Fibroblast of skin of right biceps (primary cell): ENCODE results near the gene TOM1L2.

ENCODE experiments used
- DNase-seq: peaks from one replicate; pipeline ENCODE4 v3.0.0-alpha.2; 2013

The TOM1L2 gene

DNA sequence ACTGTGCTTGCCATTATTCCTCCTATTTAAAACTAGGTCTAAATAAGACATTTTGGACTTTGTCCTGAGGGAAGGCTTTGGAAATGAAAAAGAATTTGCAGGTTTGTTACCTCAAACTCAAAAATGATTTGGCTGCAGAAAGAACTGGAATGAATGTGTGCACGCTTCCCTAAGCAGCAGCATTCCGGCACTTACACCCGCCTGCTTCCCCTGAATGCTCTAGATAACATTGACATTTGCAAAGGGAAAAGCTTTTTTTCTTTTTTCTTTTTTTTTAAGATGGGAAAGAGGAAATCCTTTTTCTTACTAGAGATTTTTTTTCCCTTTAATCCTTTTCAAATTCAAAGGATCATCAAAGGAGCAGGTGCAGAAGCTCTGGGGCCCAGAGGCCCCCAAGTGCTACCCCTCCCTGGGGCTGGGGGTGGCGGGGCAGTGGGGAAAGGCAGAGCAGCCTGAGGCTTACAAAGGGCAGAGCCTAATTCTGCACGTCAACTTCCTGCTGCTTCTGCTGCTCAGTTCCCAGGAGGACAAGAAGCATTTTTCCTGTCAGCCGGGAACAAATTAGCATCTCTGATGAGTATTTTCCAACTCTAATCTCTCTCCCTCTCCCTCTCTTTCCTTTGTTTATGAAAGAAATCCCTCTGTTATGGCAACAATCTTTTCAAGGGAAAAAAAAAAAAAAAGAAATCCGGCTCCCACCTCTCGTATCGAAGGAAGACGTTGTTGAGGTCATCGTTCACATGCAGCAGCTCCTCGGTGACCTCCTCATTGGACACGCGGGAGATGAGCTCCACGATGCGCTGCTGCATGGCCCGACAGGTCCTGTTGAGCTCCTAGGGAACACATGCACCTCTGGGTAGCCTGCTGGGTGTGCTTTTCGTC is 103.3 kb downstream of the TOM1L2 start:
- peak; percentile 53 for DNase-seq

DNA sequence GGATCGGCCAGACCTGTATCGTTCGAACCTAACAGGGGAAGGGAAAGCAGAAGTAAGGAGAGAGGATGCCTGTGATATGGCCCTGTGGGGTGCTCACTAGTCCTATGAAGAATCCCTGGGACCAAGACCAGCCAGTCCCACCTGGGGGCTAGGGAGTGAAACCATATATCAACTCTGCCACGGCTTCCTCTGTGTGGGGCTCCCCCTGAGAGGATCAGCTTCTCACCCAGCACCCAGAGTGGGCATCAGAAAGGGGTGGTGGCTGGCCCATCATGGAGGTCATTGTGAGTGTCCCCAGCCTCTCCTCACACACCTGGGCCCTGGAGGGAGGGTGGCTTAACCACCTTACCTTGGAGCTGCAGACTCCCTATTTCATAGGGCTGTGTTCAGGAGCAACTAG is 105.3 kb downstream of the TOM1L2 start:
- DNase-seq: no peak

DNA sequence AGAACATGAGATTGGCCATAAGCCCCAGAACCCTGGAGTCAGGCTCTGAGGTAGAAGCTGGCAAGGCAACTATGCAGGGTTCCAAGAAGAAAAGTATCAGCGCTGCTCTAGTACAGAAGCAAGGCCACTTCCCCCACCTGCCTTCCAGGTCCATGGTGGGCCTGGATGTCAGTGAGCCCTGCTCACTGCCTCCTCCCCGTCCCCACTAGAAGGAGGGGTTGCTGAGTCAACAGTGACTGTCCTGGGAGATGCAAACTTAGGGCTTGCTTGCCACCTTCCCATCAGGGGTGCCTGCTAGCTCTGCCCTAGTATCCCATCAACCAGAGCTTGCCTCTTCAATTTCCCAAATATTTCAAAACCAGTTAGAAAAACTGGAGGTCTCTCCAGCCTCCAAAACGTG is 105.8 kb downstream of the TOM1L2 start:
- DNase-seq: no peak

DNA sequence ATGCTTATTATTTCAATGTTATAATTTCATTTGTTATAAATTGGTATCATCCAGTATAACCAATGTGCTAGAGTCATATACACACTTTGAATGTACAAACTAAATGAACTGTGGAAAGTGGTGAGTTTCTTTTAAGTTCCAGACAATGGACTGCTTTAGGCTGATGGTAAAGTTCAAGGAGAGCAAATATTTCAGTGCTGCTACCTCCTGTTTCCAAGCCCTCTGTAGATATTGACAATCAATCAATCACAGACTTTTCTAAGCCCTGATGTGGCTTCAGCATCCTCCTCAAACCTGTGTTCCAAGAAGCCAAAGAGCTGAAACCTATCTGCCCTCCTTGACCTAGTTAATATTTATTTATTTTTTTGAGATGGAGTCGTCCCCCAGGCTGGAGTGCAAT is 107.2 kb downstream of the TOM1L2 start:
- no peak for DNase-seq

DNA sequence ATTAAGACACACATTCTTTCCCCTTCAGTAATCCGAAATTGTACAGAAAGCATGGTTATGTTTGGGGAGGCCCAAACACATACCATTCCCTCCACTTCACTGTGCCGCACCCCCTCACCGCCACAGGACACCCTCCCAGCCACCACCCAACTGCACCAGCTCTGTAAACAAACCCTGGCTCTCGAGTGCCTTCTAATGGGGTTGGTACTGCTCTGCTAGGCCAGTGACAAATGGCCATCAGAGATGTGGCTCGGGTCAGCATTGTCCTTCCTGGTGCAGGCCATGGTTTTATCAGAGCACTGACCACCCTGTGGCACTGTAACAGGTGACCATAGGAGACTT is 111.5 kb downstream of the TOM1L2 start:
- no peak for DNase-seq

DNA sequence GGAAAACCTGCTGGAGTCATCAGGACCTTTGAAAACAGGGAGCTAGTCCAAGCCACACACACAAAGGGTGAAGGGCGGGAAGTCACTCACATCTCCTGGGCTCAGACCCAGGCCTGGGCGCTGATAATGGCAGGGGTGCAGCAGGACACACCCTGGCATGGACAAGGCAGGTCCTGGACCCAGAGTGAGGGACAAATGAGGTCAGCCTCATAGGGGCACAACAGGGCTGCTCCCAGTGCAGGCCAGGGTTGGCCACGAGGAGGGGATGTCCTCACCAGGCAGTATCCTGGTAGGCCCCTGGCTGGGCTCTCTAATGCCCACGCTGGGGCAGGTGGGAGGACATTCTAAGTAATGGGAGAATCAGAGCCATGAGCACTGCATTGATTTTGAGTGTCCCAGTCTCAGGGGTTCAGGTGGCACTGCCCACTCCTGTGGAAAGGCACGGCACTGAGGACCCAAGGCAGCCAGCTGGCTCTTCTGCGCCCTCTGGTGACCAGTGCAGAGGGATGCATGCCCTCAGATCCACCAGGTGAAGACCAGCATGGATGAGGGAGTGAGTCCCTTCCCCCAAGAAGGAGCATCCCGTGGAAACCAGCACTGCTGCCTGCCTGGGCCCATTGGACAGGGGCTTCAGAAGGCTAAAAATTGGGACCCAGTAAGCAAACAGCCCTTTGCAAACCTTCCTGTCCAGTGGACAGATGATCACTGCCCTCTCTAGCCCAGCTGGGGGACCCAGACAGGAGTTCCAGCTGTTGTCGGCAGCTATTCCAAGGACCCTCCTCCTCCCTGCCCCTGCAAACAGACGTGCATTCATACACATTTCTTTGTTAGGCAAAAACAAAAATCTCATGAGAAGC is 112.1 kb downstream of the TOM1L2 start:
- peak; percentile 49 for DNase-seq

DNA sequence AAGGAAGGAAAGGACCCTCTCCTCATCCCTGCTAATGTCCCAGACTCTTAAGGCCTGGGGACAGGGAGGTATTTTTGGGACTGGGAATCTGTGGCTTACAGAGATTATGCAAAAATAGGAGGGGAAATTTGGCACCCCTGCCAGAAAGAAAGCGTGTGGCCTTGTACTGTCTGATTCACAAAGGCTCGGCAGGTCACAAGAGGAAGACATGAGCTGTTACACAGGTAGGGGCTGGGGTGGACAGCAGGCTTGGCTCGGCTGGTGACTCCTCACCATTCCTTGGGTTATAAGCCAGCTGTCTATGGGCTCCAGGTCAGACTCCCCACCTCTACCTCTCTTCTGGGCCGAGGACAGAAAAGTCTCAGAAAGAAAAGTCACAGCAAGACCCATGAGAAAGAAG is 114.7 kb downstream of the TOM1L2 start:
- no peak for DNase-seq

DNA sequence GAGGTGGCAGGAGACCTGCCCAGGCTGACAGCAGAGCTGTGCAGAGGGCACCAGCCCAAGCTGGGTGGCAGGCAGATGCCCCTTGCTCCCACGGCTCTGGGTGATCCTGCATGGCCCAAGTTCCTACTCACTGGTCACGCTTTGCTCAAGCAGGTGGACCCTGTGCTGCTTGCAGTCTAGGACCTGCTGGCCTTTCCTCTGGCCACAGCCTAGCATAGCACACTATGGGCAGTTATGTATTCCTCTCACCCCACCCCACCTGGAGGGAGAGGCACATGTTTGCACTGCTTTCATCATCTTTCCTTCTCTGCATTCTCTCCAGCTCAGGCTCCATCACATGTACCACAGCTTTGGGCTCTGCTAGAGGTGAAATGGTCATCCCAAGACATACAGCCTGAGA is 115.8 kb downstream of the TOM1L2 start:
- DNase-seq: no peak

DNA sequence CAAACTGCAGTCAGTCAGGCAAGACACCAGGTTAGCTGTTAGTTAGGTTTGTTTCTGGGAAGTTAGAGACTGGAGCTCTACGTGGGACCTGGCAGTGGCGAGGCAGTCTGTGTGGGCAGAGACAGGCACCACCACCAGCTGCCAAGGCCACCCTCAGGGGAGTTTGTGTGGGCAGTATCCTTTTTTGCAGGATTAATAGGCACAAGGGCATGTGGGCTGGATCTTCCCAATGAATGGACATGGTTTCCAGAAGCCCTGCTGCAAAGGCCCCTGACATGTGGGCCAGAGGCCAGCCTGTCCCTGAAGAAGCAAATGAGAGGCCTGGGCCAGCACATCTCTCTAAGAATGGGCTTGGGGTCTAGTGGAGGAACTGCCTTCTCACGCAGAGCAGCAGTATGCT is 116.2 kb downstream of the TOM1L2 start:
- DNase-seq: no peak

DNA sequence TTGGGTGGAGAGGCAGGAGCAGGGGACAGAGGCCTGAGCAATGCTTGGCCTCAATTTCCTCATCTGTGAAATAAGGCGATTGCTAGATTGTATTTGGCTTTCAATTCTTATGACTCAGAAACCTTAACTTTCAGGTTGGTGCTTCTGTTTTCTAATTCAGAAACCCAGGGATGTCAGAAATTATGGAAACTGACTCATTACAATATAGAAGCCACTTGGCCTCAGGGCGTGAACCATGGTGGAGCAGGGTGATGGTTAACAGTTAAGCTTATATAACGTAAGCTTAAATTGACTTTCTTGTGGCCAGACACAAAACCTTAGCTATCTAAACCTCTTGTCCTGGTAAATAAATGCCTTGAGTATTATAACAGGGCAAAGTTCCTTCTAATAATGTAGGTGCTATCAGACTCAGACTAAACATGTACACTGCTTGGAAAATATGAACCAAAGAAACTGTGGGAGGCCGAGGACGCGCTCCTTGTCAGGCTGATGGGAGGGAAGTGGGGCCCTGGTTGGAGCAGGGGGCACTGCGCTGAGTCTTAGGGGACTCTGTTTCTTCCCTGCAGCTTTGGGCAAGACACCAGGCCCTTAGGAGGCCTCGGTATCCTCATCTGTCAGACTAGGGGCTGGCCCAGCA is 118.3 kb downstream of the TOM1L2 start:
- no peak for DNase-seq

DNA sequence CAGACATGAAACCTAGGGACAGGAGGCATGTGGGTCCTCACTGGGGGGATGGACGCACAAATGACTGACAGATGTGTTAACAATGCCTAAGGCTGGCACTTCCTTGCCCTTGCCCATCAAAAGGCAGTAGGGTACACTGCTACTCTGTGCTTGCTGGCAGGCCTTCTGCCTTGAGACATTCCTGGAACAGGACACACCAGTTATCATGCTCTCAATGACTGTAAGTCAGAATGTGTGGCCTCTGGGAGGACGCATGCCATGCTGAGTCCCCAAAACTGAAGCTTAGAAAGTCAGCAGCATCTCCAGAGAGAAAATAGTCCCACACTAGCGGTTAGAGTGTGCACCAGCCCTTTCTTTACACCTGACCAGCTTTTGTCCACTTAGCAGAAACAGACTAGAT is 119.3 kb downstream of the TOM1L2 start:
- DNase-seq: no peak

DNA sequence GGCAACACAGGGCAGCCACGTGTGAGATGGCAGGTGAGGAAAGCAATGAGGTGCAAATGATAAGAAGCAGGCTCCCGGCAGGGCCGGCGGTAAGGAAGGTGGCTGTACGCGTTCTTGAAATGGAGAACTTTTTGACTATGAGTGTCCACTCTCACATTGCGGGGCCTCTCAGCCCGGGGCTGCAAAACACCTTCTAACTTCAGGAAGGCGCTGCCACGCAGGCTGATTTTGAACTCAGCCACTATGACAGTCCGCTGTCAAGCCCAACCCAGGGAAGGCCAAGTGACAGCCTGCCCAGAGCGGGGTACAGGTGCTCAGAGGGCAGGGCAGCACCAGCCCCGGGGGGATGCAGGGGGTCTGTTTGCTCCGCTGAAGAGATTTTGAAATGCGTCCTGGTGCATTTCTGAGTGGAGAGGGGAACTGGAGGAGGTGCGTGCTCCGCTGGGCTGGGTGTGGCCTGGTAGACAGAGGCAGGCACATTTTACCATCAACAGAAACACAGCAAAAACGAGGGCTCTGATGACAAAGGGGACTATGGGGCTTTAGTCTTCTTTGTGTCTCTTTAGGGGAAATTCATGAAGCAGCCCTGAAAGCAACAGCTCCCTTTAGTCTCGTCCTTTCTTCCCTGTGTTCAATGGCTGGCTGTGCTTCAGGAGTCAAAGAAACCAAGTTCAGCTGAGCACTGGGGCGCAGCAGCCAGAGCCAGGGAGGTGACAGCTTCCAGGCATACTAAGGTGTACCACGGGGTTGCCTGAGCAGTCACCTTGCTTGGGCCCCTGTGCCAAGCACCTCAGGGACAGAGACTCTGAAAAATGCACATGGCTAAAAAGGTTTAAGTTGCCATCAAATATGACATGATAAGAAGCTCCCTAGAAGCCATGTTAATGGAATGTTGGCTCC is 120.8 kb downstream of the TOM1L2 start:
- no peak for DNase-seq

DNA sequence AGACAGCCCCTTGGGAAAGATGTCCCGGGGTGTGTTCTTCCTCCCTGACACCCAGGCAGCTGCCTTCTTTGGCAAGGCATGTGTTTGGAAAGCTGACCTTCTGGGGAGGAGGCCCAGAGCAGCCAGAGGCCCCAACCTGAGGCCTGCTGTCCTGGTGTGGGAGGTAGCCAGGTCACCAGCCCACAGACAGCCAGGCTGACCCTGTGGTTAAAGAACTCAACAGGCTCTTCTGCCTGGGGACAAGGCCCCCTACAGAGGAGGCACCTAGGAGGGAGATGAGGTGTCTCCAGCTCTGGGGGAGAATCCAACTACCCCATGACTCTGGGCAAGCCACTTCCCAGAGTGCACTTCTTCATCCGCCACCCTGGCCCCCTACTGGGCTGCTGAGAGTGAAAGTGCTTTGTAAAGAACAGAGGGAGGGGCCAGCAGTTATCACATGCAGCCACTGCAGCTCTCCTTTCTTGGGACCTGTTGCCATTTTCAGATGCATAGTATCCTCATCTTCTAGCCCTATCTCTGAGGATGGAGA is 122.3 kb downstream of the TOM1L2 start:
- DNase-seq: peak; percentile 54

DNA sequence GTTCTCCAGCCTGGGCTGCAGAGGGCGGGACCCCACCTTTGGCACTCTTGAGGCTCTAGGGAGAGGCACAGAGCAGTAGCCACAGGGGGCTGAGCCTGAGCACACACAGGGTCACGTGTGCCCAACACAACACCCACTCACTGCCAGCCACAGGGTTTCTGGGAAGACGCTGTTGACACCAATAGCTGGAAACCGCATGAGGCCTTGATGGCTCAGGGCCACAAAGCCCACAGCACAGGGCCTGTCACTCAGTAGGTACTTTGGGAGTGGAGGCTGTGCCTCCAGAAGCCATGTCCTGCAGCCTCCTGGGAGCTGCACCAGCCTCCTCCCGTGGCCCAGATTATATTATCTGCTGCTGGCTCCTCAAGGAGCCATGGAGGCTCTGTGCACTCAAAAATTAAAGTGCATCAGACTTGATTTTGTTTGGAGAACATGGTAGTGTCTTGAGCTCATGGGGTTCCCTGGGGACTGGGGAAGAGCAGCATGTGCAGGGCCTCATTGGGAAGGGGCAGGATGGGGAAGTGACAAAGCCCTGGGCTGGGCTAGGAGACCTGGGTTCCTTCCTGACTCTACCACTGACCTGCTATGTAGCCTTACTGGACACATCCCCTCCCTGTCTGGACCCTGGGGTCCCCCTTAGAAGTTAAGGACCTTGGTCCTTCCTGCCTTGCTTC is 122.9 kb downstream of the TOM1L2 start:
- DNase-seq: peak; percentile 38

DNA sequence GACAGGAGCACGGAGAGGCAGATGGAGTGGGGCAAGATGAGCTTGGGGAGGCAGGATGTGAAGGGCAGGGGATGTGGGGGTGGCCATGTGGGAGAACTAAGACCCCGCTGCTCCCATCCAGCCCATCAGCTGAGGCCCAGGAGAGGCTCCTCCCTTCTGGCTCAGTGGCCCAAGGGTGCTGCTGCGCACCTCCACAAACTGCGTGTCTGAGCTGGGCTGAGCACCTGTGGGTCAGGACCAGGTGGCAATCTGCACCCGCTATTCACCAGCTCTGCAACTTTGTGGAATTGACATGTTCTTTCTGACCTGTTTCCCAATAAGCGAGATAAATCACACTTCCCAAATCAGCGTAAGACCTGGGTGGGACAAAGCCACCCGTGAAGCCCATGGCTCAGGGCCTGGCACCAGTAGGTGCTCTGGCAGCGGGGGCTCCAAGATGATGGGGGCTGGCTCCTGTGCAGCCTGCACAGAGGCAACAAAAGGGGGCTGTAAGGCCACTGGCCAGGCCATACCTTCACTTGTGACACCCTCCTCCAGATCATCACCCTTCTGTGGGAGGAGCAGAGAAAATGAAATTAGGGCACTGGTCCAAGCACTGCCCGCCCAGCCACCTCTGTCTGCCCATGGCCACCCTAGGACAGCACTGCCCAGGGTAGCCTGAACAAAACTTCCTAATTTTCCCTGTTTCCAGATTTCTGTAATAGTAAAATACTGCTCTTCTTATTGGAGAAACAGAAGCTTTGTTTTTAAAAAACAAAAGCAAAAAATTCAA is 123.7 kb downstream of the TOM1L2 start:
- DNase-seq: no peak

DNA sequence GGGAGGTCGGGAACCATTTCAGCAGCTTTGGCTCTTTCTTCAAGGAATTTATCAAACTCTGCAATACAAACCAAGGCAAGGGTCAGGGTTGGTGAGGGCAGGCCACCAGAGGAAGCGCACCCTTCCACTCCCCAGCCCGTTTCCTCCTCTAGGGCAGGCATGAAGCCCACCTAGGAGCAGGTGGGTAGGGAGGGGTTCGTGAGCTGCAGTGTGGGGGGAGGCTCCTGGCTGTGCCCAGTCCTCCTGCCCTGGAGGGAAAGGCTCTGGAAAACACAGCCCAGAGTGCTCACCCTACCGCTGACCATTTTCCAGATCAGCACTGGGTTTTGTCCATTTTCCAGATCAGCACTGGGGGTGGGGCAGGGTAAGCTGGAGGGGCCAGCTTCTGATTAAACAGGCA is 124.5 kb downstream of the TOM1L2 start:
- no peak for DNase-seq

DNA sequence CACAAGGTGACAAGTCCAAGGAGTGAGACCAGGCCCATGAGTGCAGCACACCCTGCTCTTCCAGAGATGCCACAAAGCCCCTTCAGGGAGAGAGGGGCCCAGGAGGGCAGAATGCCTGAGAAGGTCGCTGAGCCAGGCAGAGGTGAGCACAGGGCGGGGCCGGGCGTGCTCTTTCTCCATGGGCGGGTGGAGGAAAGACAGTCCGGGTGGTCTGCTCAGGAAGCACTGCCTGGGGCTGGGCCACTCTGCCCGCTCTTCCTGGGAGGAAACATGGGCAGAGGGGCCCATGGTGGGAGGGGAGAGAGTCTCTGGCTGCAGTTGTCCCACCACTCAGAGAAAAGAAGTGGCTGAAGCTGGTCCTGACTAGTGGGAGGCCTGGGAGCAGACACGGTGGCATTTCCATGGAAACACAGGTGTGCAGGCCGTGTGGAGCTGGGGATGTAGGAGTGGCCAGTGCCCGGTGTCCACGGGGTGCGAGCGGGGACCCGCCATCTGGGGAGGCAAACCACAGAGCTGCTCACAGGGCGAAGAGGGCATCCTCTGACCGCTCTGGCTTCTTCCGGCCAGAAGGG is 125.0 kb downstream of the TOM1L2 start:
- no peak for DNase-seq

DNA sequence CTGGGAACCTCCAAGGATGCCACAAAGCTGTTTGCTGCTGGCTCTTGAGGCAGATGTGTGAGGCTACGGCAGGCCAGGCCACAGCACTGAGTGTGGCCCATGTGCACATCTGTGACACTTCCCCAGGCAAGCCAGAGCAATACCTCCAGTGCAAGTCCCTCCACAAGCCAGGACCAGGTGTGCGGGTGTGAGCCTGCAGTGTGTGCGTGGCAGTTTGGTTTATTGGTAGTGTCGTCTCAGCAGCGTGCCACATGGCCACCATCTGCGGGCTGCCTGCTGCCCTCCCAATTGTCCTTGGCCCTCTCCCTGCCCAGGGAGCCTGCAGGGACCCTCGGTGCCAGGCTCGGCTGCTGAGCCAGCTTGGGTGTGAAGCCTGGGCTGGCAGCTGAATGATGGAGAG is 125.6 kb downstream of the TOM1L2 start:
- no peak for DNase-seq

DNA sequence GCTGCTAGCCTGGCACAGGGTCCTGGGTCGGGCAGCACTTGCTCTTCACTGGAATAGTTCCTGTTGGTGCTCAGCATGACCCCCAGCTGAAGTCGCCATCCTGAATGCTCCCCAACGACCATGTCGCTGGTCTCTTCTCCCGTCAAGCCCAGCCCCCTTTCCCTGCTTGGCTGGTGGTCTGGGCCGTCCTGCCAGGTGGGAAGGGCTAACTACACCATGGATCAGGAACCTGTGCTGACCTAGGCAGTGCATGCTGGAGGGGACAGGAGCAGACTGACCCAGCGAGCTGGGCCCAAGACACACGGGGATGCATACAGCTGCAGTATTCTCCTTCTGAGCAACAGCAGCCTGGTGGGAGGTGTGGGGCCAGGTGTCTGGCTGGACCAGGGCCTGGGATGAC is 126.2 kb downstream of the TOM1L2 start:
- DNase-seq: no peak

DNA sequence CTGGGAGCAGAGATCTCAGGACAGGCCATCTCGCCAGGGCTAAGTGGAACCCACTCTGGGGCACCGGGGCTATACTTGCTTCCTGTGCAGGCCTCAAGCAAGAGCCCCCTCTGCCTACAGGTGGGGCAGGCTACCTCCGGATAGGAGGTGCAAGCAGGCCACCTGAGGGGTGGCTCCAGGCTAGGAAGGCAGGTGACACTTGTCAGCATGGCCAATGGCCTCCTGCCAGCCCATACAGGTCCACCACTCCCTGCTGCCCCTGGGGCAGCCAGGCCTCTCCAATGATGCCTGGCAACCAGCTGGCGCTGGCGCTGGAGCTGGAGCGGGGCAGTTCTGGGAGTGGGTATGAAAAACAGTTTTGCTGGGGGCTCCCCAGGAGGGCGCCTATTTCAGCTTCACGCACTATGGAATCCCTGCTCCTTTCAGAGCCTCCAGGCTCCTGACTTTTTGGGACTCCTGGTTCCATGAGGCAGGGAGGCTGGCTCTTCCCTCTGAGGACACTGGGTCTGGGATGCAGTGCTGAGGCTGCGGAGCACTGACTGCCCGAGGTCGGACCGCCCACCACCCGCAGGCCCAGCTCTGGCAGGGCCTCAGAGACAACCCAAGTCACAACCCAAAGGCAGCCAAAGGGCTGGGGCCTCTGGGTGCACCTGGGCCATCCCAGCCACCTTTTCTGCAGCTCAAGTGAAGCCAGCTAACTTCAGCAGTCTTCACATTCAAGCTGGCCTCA is 127.0 kb downstream of the TOM1L2 start:
- no peak for DNase-seq
